HG03095 (cell line): ENCODE measurements around the gene PDZRN3.

Experiments used
- ATAC-seq: cut with Tn5 transposase; IDR thresholded peaks from one replicate; pipeline ENCODE4 v1.9.1; 2021; ENCODE audit warnings: moderate library complexity; ENCODE audit not compliant: unreplicated experiment

PDZRN3 gene

DNA sequence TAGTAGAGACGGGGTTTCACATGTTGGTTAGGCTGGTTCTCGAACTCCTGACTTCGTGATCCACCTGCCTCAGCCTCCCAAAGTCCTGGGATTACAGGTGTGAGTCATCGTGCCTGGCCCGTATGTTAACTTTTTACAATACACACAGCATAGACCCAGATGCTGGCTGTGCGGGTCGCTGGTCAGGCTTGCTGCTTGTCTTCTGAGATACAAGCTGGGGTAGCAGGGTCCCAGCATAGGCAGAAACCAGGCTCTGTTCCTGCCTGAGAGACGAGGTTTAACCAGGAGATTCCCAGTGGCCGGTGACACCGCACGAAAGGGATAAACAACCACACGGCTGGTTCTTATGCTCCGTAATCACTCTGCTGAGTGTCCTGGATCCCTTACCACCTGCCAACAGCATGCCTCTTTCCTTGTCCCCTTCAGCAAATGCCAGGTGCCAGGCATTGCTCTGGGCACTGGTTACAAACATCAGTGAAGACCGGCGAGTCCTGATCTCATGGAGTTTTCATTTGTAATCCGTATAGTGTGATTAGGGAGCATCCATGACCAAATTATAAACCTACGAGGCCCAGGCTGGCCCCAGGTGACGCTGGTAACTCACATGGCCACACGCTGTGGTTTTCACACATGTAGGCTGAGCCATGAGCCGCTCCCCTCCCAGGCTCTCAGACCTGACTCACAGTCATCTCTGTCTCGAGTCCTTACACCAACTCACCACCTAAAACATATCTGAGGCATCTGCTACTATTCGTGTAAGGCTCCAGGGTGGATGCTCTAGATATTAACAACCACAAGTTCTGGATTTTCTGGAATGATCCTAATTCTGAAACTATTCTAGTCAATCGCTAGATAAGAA lies 125.7 kb downstream of the PDZRN3 start:
- no peak for ATAC-seq

DNA sequence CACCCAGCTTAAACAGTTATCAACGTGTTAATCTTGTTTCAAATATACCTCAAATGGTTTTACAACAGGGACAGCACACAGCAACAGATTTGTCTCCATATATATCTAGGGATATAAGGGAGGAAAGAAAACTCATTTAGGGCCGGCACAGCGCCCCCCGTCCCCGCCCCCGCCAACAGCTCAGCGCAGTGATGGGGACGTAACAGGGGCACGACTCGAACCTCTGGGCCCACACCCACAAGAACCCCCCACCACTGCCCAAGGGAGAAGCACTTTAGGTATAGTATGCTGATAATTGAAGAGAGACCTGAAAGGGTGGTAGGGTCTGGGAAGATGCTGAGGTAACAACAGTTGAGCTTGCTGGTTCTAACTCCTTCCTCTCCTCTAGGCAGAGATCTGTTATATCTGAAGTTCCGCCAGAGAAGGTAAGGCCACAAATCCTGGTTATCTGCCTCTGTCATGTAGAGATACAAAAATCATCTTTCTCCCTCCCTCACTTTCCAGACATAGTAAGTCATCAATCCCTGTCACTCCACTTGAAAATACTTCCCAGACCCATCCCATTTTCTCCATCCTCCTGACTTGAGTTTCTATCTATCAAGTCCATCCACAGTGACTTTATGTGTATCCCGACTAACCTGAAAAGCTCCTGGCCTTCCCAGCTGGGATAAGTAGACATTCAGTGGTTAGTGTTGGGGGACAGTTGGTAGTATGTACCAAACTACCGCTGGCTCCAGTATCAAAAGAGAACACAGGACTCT lies 126.9 kb downstream of the PDZRN3 start:
- ATAC-seq: no peak

DNA sequence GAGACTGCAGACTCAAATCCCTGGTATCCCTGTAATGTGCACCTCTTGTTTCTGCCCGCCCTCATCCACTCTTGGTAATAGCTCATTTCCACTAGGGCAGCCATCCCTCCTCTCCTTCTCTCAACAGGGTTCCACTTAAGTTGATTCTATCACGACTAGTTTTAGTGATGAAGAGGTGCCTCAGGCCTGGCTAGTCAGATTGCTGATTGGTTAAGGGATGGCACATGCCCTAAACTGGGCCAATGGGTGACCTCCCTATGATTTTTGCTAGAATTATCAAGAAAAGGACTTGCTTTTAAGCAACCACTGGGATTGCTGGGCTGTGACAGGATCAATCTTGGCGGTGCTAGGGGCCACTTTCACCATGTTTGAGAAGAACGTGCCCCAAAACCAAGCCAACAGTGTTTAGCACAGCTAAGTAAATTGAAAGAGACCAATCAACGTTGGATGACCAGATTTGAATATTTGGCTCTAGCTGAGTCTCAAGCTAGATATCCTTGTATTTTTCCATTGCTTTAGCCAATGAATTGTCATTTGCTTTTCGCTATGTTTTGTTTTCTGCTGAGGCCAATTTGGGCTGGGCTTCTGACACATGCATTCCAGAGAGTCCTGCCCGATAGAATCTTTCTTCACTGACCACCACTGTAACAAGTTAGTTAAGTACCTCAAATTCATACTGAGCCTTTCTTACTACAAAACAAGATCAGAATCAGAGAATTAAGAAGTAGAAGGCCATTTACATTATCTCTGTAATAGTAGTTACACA lies 131.0 kb downstream of the PDZRN3 start:
- no peak for ATAC-seq

DNA sequence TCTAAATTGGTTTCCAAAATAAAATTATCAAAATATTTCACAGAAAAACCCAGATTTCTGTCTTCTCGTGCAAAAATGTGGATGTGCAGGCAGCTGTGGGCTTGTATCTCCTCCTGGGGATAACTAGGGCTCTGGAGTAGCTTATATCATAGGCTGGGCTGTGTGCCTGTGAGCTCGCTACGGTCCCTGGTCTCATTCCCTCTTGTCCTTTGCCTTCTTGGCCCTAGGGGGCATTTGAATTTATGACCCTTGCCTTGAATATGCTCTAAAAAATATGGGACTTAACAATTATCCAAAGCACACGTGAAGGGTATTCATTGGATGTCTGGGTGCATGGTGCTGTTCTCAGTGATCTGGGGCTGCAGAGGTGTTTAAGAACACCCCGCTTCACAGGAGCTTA lies 132.6 kb downstream of the PDZRN3 start:
- no peak for ATAC-seq

DNA sequence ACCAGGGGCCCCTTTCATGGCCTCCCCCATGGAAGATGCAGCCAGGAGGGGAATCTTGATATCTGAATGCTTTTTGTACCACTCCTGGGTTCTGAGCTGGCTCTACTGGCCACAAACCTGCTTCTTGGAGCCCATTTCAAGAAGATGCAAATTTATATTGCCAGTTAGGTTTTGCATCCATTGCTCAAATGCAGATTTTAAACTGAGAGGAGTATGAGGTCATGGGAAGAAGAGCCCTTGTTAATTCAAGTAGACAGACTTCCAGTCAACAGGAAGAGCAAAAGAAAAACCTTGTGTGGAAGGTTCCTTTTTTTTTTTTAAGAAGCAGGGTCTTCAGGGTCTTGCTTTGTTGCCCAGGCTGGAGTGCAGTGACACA lies 133.5 kb downstream of the PDZRN3 start:
- ATAC-seq: no peak

DNA sequence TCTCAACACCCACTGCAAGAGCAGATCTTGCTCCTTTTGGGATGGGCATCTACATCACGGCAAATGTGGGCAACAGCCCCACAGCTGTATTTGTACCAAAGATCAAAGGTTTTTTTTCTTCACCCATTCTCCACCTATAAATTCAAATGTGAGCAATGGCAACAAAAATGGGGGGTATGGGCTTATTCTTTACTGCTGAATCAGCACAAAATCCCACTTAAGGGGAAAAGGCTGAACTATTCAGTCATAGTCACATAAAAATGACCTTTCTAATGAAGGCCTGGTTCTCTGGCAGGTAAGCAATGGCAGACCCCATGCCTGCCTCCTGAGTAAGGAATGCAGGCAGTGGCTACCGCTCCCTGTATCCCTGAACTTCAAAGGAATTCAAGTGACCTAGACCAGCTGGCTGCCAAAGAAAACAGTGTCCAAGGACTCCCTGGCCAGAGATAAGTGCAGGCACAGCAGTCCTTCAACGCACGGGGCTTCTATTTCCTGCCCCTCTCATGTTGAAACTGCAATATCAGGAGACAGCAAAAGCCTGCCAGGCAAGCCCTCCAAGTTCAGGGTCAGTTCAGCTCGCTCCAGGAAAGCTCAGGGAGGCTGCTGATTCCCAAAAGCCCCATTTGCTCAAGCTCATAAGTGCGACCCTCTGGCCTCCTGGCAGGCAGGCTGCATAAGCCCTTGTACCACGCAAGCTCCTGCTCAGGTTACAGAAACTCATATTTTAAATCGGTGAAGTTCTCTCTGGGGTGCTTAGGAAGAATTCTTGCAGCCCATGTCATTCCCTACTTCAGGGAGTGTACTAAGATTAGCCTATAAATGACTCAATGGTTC lies 134.1 kb downstream of the PDZRN3 start:
- no peak for ATAC-seq

DNA sequence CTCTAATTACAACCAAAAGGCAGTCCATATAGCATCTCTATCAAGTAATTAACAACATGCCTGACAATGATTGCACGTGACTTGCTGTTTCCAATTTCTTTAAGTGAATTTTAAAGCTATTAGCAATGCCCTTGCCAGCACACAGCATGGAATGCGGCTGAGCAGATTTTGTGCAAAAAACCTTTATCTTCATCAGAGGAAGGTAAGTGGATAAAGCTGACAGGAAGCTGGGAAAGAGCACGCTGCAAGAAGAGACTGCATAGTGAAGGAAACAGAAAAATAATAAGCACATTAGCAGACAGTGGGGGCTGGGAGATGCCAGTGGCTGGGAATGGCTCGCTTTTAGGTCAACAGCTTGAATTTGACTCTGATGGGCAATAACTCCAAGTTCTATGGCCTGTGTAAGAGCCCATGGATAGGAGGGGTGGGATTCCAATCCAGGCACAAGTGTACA lies 138.8 kb downstream of the PDZRN3 start:
- no peak for ATAC-seq

DNA sequence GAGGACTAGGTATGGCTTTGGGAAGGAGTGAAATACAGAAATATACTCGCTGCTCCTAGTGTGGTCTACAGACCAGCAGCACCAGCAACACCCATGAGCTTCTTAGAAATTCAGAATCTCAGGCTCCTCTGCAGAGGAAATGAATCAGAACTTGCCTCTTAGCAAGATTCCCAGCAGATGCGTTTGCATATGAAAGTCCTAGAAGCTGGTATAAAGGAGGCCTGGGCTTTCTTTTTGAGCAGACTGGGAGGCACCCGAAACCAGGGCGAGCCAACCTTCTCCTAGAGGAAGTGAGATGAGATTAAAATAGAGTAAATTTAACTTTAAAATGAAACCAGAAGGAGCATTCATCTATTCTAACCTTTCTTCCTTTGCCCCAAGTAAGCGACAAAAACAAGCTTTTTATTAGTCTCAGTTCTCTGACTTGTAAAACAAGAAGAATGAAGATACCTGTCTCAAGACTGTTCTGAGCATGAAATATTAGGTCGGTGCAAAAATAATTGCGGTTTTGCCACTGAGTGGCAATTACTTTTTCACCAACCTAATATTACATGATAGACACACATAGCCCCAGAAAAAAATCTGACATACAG lies 140.0 kb downstream of the PDZRN3 start:
- peak; percentile 87 for ATAC-seq

DNA sequence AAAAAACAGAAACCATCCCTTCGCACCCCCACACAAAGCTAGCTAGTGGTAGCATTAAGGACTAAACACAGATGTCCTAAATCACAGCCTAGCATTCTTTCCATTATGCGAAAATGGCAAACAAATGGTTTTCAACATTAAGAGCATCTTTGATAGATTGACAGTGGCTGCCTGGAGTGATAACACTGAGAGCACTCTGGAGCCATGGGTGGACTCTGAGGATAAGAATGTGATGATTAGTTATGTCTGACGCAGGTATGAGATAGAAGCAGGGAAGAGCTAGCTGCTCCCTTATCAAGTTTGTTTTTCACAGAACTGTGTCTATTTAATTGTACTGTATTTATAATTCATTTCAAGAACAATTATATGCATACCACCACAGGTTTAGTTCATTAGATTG lies 142.9 kb downstream of the PDZRN3 start:
- ATAC-seq: no peak

DNA sequence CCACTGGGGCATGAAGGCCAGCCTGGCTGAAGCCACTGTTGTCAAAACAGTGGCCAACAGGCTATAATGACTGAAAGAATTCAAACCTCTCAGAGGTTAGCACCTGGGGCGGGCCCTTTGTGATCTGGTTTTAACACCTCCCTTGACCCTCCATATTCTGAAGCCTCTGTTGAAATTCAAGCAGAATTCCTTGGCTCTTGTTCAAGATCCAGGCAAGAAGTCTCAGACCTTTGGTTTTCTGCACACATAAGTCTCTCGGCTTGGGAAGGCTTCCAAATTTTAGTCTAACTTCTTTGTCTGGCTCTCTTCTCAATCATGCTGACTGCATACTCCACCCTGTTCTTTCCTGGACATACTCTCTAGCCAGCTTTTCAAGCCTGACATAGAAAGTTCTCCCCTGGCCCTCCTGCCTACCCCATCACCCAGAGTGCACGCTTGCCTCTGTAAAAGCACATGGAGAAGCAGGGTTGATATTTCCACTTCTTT lies 144.5 kb downstream of the PDZRN3 start:
- ATAC-seq: no peak

DNA sequence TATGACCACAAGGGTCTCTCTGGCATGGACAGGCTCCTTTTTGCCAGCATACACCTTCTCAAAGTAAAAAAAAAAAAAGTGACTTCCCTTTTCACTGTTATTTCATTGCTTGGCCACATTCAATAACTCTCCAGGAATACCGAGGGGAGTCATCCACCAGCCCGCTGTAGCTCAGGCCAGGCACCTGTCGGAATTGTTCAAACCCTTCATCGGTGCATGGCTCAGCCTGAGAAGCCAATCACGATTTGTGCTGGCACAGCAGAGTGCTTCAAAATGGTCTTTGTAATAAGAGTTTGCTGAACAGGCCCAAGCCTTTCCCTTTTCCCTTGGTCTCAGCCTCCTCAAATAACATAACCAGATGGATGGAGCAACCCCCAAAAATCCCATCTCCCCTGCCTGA lies 145.4 kb downstream of the PDZRN3 start:
- ATAC-seq: no peak

DNA sequence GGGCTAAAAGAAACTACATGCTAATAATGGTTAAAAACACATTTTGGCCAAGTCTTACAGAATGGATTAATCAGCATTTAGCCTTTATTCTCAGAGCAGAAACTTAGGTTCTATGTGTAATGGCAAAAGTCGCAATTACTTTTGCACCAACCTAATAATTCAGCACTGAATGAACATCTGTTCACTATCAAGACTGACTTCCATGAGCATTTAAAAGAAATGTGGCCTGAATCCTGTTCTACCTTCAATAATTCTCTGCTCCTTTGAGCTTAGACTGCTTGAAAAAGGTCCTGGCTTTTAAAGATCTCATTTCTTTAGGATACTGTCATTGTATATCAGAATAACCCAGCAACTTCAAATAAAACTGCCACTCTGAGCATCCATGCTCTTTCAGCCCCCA lies 145.9 kb downstream of the PDZRN3 start:
- no peak for ATAC-seq

DNA sequence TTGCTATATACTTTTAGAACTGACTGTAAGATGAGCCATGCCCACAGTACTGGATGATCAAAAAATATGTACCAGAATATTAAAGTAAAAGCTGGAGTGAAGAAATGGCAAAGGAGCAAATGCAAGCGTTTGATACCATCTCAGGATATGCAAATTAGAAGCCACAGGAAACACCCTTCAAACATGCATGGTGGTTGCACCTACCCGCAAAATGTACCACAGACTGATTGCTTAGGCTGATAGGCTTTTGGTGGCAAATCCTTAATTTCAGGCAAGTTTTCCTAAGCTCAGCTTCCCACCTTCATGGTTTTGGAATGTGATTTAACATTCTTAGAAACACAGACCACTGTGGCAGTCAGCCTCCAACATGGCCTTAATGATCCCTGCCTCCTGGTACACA lies 149.0 kb downstream of the PDZRN3 start:
- ATAC-seq: no peak

DNA sequence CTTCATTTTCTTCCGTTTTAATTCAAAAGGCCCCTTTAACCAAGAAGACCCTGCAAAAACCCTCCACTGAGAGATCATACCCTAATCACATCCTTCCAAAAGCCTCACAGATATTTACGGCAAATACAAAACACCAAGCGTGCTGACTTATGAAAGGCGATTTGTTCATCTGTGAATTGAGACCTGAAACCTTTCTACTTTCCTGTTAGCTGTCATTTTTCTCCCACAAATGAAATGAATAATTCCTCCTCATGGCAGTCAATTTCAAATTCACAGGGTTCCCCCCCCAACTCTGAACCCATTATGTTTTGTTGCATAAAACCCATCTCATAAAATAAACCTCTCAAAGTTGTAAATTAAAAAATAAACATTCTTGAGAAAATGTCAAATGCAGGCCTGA lies 149.6 kb downstream of the PDZRN3 start:
- peak; percentile 77 for ATAC-seq

DNA sequence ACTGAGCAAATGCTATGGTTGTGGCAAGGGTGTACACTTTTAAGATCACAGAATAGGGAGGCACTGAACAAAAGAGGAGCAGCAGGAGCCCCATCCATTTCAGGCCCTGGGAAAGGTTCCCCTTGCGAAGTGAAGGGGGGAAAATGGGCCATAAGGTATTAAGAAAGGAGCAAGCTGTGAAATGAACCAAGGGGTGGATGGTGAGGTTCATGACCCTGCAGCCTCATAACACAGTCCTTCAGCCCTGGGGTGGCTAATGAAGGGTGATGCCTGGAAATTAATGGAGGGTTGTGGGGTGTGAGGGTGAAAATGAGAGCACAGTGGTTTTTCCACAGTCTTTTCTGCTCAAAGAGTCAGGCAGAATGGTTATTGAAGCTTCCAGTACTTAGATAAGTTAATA lies 150.1 kb downstream of the PDZRN3 start:
- no peak for ATAC-seq

DNA sequence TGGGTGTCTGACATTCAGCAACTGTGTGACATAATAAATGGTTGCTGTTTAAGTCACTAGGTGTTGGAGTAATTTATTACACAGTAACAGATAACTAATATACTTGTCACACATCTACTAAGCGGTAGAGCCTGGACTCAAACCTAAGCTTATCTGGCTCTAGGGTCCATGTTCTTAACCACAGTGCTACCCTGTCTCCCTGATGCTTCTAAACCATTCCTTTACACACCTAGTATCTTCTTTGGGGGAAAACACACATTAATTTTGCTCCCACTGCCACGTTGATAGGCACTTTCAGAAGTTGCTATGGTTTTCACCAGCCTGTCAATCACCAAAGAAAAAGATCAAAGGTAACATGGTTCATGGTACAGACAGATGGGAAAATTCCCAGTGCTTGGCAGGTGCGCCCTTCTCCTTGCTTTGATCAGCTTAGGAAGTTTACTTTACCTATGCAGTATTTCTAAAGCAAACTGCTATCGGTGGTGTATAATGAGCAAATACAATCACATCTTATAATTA lies 150.8 kb downstream of the PDZRN3 start:
- ATAC-seq: no peak

DNA sequence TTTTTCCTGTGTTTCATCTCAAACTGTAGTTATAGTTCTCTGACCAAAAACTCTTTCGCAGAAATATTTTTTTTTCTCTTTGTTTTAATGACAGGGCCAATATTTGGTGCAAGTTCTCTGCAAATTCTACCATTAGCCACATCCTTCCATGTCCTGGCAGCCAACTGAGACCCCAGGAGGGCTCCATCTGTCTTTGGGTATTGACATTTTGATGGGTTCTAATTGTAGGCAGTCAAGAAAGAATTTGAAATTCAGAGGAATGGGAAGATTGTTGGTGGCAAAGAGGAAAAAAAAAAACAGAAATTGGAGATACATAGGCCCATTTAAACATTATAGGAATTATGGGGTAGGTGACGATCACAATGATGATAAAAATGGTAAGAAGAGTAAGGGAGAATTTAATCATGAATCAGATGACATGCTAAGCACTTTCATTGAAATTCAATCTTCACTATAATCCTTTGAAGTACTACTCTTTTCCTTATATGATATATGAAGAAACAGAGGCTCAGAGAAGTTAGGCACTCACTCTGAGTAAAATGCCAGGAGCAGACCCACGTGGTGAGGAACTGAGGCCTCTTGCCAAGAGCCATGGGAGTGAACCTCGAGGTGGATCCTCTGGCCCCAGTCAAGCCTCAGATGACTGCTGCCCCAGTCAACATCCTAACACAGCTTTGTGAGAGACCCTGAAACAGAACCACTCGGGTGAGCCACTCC lies 151.4 kb downstream of the PDZRN3 start:
- ATAC-seq: no peak

DNA sequence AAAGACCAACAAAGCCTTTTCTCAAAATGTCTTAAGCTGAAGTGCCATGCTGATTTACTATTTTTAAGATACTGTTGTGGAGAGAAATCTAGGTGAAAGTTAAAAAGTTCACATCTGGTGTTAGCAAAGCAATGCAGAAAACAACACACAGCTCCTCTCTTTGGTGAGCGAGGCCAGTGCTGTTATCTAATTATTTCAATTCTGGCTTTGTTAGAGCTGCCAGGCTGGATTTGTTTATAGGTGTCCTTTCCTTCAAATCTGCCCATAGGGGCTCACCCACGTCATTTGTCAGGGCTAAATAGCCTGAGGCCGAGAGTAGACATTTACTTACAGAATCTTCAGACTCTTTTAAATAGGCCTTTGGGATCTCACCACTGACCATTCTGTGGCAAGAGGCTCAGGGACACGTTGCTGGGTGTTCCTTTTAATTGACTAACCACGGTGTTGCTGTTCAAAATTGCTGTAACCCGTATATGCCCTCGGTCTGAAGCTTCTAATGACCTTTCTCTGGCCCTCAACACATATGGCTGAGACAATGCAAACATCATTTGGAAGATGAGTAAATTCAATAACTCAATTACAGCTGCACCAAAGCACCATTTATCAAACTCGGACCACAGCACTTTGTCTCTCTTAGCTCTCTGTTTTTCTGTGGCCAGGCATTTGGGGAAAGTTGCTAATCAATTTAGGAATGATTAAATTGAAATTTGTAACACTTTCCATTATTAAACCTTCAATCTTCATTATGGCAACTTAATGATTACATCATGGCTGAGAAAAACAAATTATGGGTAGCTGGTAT lies 152.6 kb downstream of the PDZRN3 start:
- ATAC-seq: no peak
